Activated naive CD4-positive, alpha-beta T cell treated with Interleukin-2 at 50 U/mL for 16 hours (primary cell): ENCODE results near the gene PLLP.
"Not testable (repeated sequence)": the region's sequence is repeated elsewhere in the genome, so short reads cannot be mapped to it uniquely, and the experiment has no call there.

Experiments used
- DNase-seq: peaks from one replicate; pipeline ENCODE4 v3.0.0-alpha.2; 2020

PLLP gene

DNA sequence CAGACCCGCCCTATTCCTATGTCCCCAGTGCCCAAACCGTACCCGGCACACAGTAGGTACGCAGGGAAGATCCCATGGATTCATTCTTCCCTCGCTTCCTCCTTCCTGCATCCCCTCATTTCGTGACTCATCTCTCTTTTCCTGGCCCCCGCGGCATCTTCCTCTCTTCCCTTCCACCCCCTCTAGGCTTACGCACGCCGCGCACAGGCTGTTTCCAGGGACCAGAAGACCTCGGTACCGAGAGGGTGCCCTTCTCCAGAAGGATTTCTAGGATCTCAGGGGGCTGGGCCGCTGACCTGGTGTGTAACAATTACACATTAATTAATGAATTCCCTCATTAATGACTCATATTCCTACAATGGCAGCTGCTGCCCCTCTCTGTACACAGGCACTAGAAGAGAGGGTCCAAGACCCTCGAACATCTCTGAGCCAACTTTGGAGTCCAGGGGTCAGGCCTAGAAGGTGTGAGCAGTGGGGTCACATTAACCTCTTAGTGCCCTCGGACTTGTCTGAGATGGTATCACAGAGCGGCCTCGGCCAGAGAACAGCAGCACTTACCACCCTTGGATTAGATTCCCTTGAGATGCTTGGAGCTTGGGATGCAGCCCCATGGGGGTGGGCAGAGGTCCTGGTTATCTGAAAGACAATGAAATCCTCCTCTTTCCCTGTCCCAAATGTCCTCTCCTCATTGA lies 16.8 kb upstream of the PLLP start:
- DNase-seq: no peak

DNA sequence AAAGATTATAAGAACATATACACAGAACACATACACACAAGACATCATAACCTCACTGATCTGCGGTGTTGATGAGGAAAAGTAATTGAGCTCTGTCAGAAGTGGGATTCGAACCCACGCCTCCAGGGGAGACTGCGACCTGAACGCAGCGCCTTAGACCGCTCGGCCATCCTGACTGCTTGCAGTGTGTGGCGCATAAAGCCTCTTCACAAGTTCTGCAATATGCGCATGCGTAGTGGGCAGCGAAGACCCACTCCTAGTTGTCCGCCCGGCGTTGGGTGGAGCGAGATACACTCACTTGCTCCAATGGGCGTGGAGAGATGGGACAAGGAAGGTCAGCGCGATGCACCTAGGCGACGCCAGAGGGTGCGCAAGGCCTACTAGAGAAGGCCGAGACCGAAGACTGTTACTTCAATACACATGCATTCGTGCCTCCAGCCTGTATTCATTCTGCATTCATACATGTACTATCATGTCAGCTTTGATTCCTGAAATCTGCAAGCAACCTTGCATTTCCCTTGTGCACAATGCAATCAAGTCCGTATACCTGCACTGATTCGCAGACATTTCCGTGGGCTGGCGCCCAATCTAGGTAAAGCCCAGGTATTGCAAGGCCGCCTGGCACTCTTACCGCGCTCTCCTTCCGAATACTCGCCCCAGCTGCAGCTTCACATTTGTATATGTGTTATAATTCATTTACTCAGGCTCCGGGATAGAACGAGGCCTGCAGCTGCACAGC lies 16.1 kb upstream of the PLLP start:
- DNase-seq: peak; percentile 98

- DNase-seq: peak; percentile 83
Measured at GRCh38 chr16:57299719-57300386, 15.4 kb upstream of the PLLP start.

GRCh38 chr16:57299009-57299718 lies 14.7 kb upstream of the PLLP start:
- peak; percentile 53 for DNase-seq

GRCh38 chr16:57297856-57298255 lies 13.4 kb upstream of the PLLP start:
- DNase-seq: peak; percentile 39

- no peak for DNase-seq
Measured at GRCh38 chr16:57289391-57290257, 5.2 kb upstream of the PLLP start.

DNA sequence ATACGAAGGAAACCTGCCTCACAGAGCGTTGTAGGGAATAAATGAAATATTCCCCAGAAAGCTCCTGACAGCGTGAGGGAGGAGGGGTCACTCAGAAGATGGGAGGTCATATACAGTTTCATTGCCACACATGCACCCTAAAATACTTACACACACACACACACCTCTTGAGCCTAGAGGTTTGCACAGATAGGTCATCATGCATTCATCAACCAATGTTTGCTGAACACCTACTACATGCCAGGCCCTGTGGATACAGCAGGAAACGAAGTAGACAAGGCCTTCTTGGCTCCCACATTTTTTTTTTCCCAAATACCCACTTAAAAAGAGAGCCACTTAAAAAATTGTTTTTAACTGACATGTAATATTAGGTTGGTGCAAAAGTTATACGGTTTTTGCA lies 907 bp upstream of the PLLP start:
- no peak for DNase-seq

- DNase-seq: no peak
Measured at GRCh38 chr16:57284952-57285363, 486 bp upstream of the PLLP start.

DNA sequence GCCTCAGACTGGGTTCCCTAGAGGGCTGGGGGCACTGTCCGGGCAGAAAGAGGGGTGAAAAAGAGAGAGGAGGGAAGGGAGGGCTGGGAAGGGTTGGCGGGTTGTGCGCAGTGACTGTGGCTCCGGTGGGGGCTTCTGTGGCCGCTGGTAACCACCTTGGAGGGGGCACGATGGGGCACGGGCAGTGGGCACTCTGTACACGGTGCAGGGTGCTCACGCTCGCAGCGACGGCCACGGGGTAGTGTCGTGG lies 588 bp downstream of the PLLP start:
- DNase-seq: no peak

DNA sequence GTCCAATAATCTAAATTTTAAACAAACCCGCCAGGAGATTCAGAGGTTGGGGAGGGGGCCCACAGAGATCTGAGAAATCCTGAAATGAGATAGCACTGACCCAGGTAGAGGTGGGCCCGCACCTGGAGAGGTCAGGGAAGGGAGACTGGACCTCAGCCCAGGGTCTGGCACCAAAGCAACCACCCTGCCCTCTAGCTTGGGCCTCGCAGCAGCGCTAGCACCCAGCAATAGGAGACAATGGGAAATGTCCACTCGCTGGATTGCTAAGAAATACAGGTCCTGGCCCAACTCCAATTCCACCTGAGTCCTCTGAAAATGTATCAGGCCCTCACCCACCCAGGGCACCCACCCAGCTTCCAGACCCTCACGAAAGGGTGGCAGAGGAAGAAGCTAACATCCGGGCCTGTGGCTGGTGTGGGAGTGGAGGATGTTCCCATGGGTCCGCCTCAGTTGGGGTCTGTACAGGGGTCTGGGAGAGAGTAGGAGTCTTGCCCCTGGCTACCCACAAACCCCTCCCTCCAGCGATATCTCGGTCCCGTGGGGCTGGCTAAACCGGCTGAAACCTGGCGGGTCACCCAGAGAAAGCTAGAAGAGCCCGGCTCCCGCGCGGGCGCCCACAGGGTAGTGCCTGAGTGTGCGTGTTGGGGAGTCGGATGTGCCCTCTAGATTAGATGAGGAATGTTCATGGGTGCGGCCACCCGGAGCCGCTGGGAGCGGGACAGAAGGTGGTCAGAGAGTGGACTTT lies 1.1 kb downstream of the PLLP start:
- DNase-seq: no peak

DNA sequence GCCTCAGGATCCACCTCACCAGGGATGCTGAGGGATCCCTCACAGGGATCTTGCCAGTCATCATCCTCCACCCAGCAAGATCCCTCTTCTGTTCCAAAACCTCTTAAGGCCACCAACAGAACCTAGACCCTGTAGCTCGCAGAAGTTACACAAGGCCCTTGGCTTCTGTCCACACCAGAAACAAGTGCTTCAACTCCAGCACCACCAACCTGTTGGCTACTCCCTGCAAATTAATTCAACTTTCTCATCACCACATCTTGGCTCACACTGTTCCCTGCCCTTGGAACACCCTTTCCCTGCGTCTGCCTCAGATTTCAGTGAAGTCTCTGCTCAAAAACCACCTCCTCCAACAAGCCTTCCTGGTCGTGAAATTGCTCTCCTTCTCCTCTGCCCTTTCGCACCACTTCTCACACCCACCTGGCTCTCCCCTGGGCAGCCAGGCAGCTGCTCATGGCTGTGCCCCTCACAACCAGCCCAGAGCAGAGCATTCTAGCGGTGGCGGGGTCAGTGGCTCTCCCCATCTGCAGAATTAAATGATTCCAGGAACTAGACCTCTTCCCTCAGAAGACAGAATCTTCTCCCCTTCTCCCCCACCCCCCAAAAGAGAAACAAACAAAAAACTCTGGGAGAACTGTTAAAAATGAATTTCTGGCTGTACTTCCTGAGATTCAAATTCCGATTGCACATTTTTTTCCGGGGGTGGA lies 1.8 kb downstream of the PLLP start:
- no peak for DNase-seq

DNA sequence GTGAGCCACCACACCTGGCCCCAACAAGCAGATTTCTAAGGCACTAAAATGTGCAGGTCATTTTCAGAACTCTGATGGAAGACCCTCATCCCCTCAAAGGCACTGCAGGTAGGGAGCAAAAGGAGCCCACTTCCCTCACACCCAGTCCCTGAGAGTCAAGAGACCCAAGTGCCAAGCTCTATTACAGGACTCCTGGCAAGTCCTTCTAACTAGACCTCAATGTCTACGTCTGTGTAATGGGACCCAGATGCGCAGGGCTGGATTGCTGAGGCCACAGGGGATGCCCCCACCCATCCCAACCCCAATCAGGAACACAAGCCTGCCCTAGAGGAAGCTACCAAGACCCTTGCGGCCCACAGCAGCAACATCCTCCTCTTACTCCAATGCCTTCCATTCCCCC lies 2.7 kb downstream of the PLLP start:
- DNase-seq: no peak

DNA sequence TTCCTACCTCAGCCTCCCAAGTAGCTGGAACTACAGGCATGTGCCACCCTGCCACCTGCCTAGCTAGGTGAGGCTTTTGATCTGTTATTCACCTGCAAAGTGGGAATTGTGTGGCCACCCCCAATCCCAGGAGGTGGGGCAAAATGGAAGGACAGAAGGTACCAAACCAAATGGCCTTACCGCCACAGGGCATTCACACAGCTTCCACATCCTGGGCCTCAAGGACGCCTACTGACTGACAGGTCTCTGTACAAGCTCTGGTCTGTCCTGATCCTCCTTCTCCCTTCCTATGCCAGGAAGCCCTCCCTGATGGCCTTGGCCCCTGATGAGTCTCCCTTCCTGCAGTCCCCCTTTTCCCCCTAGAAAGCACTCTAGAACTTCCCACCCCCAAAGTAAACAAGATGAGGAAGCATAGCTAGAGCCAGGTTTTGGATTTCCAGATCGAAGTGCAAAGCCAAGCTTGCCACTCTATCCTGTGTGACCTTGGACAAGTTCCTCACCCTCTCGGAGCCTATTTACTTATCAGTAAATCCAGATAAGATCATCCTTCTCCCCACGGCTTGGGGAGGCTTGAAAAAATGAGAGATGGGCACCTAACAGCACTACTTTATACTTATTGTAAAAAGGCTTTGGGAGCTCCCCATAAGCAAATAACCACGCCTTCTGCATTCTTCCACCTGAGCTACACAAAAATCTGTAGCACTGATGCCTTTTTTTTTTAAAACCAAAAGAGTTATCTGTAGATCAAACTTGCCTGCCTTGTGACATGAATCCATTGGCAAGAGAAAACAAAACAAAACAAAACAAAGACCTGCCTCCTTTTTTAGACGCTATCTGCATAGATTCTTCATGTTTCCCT lies 4.5 kb downstream of the PLLP start:
- no peak for DNase-seq

GRCh38 chr16:57278494-57278893 lies 6.0 kb downstream of the PLLP start:
- DNase-seq: no peak

DNA sequence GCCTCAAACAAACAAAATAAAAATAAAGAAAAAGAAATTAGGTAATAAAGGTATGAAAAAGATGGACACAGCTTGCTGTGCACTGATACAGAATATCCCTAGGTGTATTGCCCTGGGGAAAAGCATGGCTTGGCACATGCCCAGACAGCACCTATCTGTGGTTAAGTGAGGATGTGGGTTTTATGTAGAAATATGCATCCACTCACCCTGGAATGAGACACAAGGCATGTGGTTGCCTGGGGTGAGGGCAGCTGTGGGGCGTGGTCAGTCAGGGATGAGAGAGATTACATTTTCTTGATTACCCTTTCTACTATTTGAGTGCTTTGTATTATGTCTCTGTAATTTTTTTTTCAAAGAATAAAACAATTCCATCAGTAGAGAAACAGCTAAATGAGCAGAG lies 6.9 kb downstream of the PLLP start:
- DNase-seq: peak; percentile 62

DNA sequence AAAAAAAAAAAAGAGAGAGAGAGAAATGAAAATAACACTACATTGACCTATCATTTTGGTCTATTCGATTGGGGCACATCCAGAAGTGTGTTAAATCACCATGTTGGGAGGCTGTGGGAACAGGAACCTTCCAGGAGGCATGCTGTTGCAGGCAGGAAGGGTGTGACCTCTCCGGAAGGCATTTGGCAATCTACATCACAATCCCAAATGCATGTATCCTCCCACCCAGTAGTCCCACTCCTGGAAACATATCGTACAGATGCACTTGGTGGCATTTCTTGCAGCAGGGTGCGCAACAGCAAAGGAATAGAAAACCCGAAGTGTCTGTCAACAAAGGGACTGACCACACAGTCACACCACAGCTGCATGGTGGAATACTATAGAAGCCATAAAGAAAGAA lies 7.9 kb downstream of the PLLP start:
- DNase-seq: no peak

DNA sequence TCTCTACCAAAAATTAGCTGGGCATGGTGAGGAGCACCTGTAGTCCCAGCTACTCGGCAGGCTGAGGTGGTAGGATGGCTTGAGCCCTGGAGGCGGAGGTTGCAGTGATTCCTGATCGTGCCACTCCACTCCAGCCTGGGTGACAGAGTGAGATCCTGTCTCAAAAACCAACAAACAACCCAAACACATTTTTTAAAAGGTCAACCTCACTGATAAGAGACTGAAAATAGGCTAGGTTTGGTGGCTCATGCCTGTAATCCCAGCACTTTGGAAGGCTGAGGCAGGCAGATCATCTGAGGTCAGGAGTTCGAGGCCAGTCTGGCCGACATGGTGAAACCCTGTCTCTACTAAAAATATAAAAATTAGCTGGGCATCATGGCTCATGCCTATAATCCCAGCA lies 8.5 kb downstream of the PLLP start:
- DNase-seq: not testable (repeated sequence)

- no peak for DNase-seq
Measured at GRCh38 chr16:57273826-57274225, 10.6 kb downstream of the PLLP start.

DNA sequence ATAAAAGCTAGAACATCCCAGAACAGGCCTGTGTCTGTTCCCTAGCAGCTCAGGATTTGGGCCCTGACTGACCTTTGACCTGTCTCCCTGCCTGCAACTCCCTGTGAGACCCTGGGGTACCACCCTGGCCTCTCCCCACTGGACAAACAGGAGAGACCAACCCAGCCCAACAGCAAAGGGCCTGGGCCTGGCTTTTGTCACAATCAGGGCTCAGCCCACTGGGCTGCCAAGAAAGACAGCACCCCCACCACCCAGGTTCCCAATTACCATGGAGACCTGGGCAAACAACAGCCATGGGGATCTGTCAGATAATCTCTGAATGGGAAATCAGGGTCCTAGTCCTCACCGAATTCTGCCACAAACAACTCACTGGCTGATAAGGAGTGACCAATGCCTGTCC lies 11.1 kb downstream of the PLLP start:
- no peak for DNase-seq

GRCh38 chr16:57271867-57272495 lies 12.5 kb downstream of the PLLP start:
- no peak for DNase-seq
